SK-N-SH treated with all-trans-retinoic acid at 6 μM for 48 hours (cell line): ENCODE results near the gene COL8A2.

Experiments
- ATAC-seq: fragments of 200-7000 bp; cut with Tn5 transposase; 3 replicates; pipeline ENCODE4 v1.9.1; 2020; ENCODE audit warnings: mild to moderate bottlenecking, moderate library complexity
- ARNTL ChIP-seq: fragments of 450-650 bp; formaldehyde crosslinking; IDR thresholded peaks from 2 replicates; pipeline ENCODE4 v1.5.0; 2020; ENCODE audit warnings: low read depth, mild to moderate bottlenecking, moderate library complexity, borderline replicate concordance
- BACH2 ChIP-seq: fragments of 250-450 bp; sonication (Bioruptor Pico); IDR thresholded peaks from 2 replicates; pipeline ENCODE4 v1.9.0; 2021; ENCODE audit warnings: mild to moderate bottlenecking, borderline replicate concordance
- CSDC2 ChIP-seq: fragments of 250-450 bp; sonication (Bioruptor Pico); IDR thresholded peaks from 2 replicates; pipeline ENCODE4 v1.5.0; 2020; ENCODE audit warnings: mild to moderate bottlenecking, moderate library complexity
- ESRRG ChIP-seq: fragments of 250-450 bp; sonication (Bioruptor Pico); IDR thresholded peaks from 2 replicates; pipeline ENCODE4 v1.6.1; 2021; ENCODE audit warnings: mild to moderate bottlenecking
- GLIS3 ChIP-seq: fragments of 250-450 bp; sonication (Bioruptor Pico); IDR thresholded peaks from 2 replicates; pipeline ENCODE4 v1.5.0; 2020; ENCODE audit warnings: mild to moderate bottlenecking, moderate library complexity
- ISL1 ChIP-seq: fragments of 250-450 bp; sonication (Bioruptor Pico); IDR thresholded peaks from 2 replicates; pipeline ENCODE4 v2.1.2; 2022; ENCODE audit warnings: mild to moderate bottlenecking, moderate library complexity
- OSR1 ChIP-seq: fragments of 250-450 bp; sonication (Bioruptor Pico); IDR thresholded peaks from 2 replicates; pipeline ENCODE4 v1.8.0; 2022; ENCODE audit warnings: moderate library complexity, mild to moderate bottlenecking, inconsistent platforms
- PPARA ChIP-seq: fragments of 250-450 bp; sonication (Bioruptor Pico); IDR thresholded peaks from 2 replicates; pipeline ENCODE4 v1.5.0; 2020; ENCODE audit warnings: mild to moderate bottlenecking, borderline replicate concordance
- RARB ChIP-seq: fragments of 250-450 bp; sonication (Bioruptor Pico); IDR thresholded peaks from 2 replicates; pipeline ENCODE4 v1.8.0; 2021; ENCODE audit warnings: mild to moderate bottlenecking, moderate library complexity
- SNAI2 ChIP-seq: fragments of 250-450 bp; sonication (Bioruptor Pico); IDR thresholded peaks from 2 replicates; pipeline ENCODE4 v1.5.0; 2020; ENCODE audit warnings: mild to moderate bottlenecking, moderate library complexity
- TCF4 ChIP-seq: fragments of 250-450 bp; sonication (Bioruptor Pico); IDR thresholded peaks from 2 replicates; pipeline ENCODE4 v1.8.0; 2021; ENCODE audit warnings: mild to moderate bottlenecking, moderate library complexity, borderline replicate concordance
- TOX ChIP-seq: fragments of 250-450 bp; sonication (Bioruptor Pico); IDR thresholded peaks from 2 replicates; pipeline ENCODE4 v1.8.0; 2021; ENCODE audit warnings: mild to moderate bottlenecking, moderate library complexity, borderline replicate concordance
- ZC3H10 ChIP-seq: fragments of 250-450 bp; sonication (Bioruptor Pico); IDR thresholded peaks from 2 replicates; pipeline ENCODE4 v1.5.1; 2021; ENCODE audit warnings: mild to moderate bottlenecking, moderate library complexity
- ZFP3 ChIP-seq: fragments of 250-450 bp; sonication (Bioruptor Pico); IDR thresholded peaks from 2 replicates; pipeline ENCODE4 v1.5.0; 2020; ENCODE audit warnings: mild to moderate bottlenecking, moderate library complexity
- ZNF565 ChIP-seq: fragments of 450-650 bp; formaldehyde crosslinking; conservative IDR thresholded peaks from 2 replicates; pipeline ENCODE4 v1.5.0; 2020; ENCODE audit warnings: low read depth, mild to moderate bottlenecking, moderate library complexity
- ZNF70 ChIP-seq: fragments of 450-650 bp; formaldehyde crosslinking; IDR thresholded peaks from 2 replicates; pipeline ENCODE4 v1.5.0; 2020; ENCODE audit warnings: mild to moderate bottlenecking, moderate library complexity
- ZNF8 ChIP-seq: fragments of 450-650 bp; formaldehyde crosslinking; IDR thresholded peaks from 2 replicates; pipeline ENCODE4 v1.5.0; 2020; ENCODE audit warnings: mild to moderate bottlenecking, moderate library complexity
- TF ChIP-seq, protein P1 (sequence below): fragments of 250-450 bp; sonication (Bioruptor Pico); IDR thresholded peaks from 2 replicates; pipeline ENCODE4 v1.5.1; 2021; ENCODE audit warnings: mild to moderate bottlenecking, moderate library complexity
- TF ChIP-seq, protein P2 (sequence below): fragments of 250-450 bp; sonication (Bioruptor Pico); IDR thresholded peaks from 2 replicates; pipeline ENCODE4 v1.8.0; 2020; ENCODE audit warnings: mild to moderate bottlenecking, moderate library complexity, borderline replicate concordance
- TF ChIP-seq, protein P3 (sequence below): fragments of 250-450 bp; sonication (Bioruptor Pico); IDR thresholded peaks from 2 replicates; pipeline ENCODE4 v1.5.0; 2020; ENCODE audit warnings: mild to moderate bottlenecking, moderate library complexity
- TF ChIP-seq, protein P4 (sequence below): fragments of 250-450 bp; sonication (Bioruptor Pico); IDR thresholded peaks from 2 replicates; pipeline ENCODE4 v1.8.0; 2021; ENCODE audit warnings: low read depth, mild to moderate bottlenecking, moderate library complexity, borderline replicate concordance

COL8A2 gene

DNA sequence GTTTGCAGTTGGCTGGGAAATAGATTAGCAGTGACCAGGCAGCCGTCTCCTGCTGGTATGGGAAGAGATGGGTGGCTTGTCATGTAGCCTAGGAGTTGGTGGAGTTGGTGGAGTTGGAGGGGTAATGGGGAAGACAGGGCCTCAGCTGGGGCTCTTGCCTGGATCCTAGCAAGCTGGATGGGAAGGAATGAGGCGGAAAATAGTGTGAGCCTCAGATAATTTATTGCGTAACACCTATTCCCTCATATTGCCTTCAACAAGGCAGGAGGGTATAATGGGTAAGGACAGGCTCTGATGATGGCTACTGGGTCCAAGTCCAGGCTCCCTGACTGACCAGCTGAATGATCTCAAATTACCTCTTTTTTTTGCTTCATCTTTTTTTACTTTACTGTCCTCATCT, 43.5 kb upstream of the COL8A2 start:
- ATAC-seq = no peak
- TF ChIP-seq ISL1 (CRISPR knock-in tag) = no peak
- no peak for TF ChIP-seq TOX
- TF ChIP-seq BACH2 = no peak
- no peak for TF ChIP-seq ESRRG (CRISPR knock-in tag)
- TF ChIP-seq, protein P1, sequence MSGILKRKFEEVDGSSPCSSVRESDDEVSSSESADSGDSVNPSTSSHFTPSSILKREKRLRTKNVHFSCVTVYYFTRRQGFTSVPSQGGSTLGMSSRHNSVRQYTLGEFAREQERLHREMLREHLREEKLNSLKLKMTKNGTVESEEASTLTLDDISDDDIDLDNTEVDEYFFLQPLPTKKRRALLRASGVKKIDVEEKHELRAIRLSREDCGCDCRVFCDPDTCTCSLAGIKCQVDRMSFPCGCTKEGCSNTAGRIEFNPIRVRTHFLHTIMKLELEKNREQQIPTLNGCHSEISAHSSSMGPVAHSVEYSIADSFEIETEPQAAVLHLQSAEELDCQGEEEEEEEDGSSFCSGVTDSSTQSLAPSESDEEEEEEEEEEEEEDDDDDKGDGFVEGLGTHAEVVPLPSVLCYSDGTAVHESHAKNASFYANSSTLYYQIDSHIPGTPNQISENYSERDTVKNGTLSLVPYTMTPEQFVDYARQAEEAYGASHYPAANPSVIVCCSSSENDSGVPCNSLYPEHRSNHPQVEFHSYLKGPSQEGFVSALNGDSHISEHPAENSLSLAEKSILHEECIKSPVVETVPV (CRISPR knock-in tag) = no peak
- TF ChIP-seq GLIS3 (CRISPR knock-in tag) = no peak
- TF ChIP-seq ZNF565 (CRISPR knock-in tag) = no peak
- TF ChIP-seq RARB (CRISPR knock-in tag) = no peak
- TF ChIP-seq ZFP3 (CRISPR knock-in tag) = no peak
- TF ChIP-seq ZC3H10 (CRISPR knock-in tag) = no peak
- TF ChIP-seq TCF4 (CRISPR knock-in tag) = no peak
- TF ChIP-seq SNAI2 = no peak
- no peak for TF ChIP-seq OSR1
- TF ChIP-seq CSDC2 = no peak
- TF ChIP-seq ZNF8 (CRISPR knock-in tag) = no peak
- TF ChIP-seq, protein P2, sequence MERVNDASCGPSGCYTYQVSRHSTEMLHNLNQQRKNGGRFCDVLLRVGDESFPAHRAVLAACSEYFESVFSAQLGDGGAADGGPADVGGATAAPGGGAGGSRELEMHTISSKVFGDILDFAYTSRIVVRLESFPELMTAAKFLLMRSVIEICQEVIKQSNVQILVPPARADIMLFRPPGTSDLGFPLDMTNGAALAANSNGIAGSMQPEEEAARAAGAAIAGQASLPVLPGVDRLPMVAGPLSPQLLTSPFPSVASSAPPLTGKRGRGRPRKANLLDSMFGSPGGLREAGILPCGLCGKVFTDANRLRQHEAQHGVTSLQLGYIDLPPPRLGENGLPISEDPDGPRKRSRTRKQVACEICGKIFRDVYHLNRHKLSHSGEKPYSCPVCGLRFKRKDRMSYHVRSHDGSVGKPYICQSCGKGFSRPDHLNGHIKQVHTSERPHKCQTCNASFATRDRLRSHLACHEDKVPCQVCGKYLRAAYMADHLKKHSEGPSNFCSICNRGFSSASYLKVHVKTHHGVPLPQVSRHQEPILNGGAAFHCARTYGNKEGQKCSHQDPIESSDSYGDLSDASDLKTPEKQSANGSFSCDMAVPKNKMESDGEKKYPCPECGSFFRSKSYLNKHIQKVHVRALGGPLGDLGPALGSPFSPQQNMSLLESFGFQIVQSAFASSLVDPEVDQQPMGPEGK = no peak
- TF ChIP-seq ARNTL (CRISPR knock-in tag) = no peak
- TF ChIP-seq, protein P3, sequence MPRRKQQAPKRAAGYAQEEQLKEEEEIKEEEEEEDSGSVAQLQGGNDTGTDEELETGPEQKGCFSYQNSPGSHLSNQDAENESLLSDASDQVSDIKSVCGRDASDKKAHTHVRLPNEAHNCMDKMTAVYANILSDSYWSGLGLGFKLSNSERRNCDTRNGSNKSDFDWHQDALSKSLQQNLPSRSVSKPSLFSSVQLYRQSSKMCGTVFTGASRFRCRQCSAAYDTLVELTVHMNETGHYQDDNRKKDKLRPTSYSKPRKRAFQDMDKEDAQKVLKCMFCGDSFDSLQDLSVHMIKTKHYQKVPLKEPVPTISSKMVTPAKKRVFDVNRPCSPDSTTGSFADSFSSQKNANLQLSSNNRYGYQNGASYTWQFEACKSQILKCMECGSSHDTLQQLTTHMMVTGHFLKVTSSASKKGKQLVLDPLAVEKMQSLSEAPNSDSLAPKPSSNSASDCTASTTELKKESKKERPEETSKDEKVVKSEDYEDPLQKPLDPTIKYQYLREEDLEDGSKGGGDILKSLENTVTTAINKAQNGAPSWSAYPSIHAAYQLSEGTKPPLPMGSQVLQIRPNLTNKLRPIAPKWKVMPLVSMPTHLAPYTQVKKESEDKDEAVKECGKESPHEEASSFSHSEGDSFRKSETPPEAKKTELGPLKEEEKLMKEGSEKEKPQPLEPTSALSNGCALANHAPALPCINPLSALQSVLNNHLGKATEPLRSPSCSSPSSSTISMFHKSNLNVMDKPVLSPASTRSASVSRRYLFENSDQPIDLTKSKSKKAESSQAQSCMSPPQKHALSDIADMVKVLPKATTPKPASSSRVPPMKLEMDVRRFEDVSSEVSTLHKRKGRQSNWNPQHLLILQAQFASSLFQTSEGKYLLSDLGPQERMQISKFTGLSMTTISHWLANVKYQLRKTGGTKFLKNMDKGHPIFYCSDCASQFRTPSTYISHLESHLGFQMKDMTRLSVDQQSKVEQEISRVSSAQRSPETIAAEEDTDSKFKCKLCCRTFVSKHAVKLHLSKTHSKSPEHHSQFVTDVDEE (CRISPR knock-in tag) = no peak

DNA sequence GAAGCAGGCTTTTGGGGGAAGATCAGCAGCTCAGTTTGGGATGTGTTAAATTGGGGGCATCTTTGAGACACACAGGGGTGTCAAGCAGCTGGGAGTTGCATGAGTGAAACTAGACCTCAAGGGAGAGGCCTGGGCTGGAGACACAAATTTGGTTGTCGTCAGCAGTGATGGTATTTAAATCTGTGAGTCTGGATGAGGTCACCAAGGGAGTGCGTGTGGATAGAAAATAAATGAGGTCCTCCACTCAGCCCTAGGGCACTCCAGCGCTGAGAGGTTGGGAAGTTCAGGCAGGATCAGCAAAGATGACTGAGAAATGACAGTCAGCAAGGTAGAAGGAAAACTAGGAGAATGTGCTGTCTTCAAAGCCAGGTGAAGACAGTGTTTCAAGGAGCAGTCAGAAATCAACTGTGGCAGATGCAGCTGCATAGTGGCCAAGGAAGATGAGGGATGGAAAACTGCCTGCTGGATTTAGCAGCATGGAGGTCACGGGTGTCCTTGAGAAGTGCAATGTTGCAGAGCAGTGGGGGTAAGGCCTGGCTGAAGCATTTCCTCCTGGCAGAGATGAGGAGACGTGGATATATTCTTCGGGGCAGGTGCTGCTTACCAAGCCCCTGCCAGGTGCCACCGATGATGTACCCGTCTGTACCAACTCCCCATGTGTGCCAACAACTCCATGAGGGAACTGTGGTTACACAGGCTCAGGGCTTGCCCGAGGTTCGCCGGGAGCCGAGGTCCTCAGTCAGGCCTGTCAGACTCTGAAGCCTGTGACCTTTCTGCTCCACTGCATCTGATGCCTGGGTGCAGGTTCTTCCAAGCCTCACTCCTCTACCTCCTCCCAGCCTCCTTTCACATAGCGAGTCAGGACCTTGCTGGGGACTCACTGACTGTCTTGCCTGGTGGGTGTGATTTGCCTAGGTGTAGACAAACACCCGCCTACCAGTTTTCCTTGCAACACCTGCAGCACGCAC, 42.2 kb upstream of the COL8A2 start:
- TF ChIP-seq ZFP3 (CRISPR knock-in tag) = no peak
- TF ChIP-seq OSR1 = no peak
- no peak for TF ChIP-seq GLIS3 (CRISPR knock-in tag)
- TF ChIP-seq RARB (CRISPR knock-in tag) = no peak
- TF ChIP-seq TCF4 (CRISPR knock-in tag) = no peak
- TF ChIP-seq, protein P4, sequence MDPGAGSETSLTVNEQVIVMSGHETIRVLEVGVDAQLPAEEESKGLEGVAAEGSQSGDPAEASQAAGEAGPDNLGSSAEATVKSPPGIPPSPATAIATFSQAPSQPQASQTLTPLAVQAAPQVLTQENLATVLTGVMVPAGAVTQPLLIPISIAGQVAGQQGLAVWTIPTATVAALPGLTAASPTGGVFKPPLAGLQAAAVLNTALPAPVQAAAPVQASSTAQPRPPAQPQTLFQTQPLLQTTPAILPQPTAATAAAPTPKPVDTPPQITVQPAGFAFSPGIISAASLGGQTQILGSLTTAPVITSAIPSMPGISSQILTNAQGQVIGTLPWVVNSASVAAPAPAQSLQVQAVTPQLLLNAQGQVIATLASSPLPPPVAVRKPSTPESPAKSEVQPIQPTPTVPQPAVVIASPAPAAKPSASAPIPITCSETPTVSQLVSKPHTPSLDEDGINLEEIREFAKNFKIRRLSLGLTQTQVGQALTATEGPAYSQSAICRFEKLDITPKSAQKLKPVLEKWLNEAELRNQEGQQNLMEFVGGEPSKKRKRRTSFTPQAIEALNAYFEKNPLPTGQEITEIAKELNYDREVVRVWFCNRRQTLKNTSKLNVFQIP (CRISPR knock-in tag) = no peak
- TF ChIP-seq ZNF70 (CRISPR knock-in tag) = no peak
- TF ChIP-seq BACH2 = no peak
- TF ChIP-seq ARNTL (CRISPR knock-in tag) = no peak
- no peak for TF ChIP-seq CSDC2
- TF ChIP-seq, protein P2 = no peak
- no peak for TF ChIP-seq ESRRG (CRISPR knock-in tag)
- no peak for TF ChIP-seq PPARA (CRISPR knock-in tag)
- no peak for TF ChIP-seq ZNF565 (CRISPR knock-in tag)
- TF ChIP-seq ZC3H10 (CRISPR knock-in tag) = no peak
- TF ChIP-seq, protein P1 (CRISPR knock-in tag) = no peak
- ATAC-seq = peak; percentile 46; the same call in 2 of the 3 replicates
